HEK293T (cell line): ENCODE data around the gene RNF31.

Experiments
- CTCF ChIA-PET: fragments of 350-600 bp; formaldehyde crosslinking; extraction: SDS; loops from one replicate; lab custom pipeline; 2021; ENCODE audit warnings: antibody characterized with exemption, inconsistent platforms; lab: Yijun Ruan, JAX
- POLR2A ChIA-PET: fragments of 350-600 bp; formaldehyde crosslinking; extraction: SDS; loops from one replicate; lab custom pipeline; 2020; ENCODE audit warnings: antibody characterized with exemption, inconsistent platforms; lab: Yijun Ruan, JAX
- DNase-seq: peaks from one replicate; pipeline ENCODE4 v3.0.0; 2012; ENCODE audit warnings: mixed read lengths; ENCODE audit errors: extremely low spot score
- ARNT ChIP-seq: fragments of 450-650 bp; IDR thresholded peaks from 2 replicates; pipeline ENCODE4 v1.6.1; 2017; ENCODE audit warnings: mild to moderate bottlenecking
- BHLHE40 ChIP-seq: fragments of 450-650 bp; IDR thresholded peaks from 2 replicates; pipeline ENCODE4 v1.6.1; 2016; ENCODE audit warnings: mild to moderate bottlenecking, moderate library complexity, borderline replicate concordance
- CTBP1 ChIP-seq: fragments of 450-650 bp; IDR thresholded peaks from 2 replicates; pipeline ENCODE4 v1.6.1; 2016; ENCODE audit warnings: borderline replicate concordance
- ELF4 ChIP-seq: fragments of 450-650 bp; IDR thresholded peaks from 2 replicates; pipeline ENCODE4 v1.6.1; 2017; ENCODE audit warnings: antibody characterized with exemption
- FOXA1 ChIP-seq: fragments of 450-650 bp; IDR thresholded peaks from 2 replicates; pipeline ENCODE4 v1.6.1; 2016; ENCODE audit warnings: mild to moderate bottlenecking
- FOXK2 ChIP-seq: fragments of 450-650 bp; IDR thresholded peaks from 2 replicates; pipeline ENCODE4 v1.6.1; 2016; ENCODE audit warnings: mild to moderate bottlenecking
- FOXM1 ChIP-seq: fragments of 450-650 bp; IDR thresholded peaks from 2 replicates; pipeline ENCODE4 v1.6.1; 2017; ENCODE audit warnings: mild to moderate bottlenecking, borderline replicate concordance
- HDGF ChIP-seq: fragments of 450-650 bp; IDR thresholded peaks from 2 replicates; pipeline ENCODE4 v1.6.1; 2017; ENCODE audit warnings: antibody characterized with exemption, borderline replicate concordance
- L3MBTL2 ChIP-seq: fragments of 450-650 bp; conservative IDR thresholded peaks from 2 replicates; pipeline ENCODE4 v1.6.1; 2016; ENCODE audit warnings: mild to moderate bottlenecking
- LEF1 ChIP-seq: fragments of 450-650 bp; IDR thresholded peaks from 2 replicates; pipeline ENCODE4 v1.6.1; 2017; ENCODE audit warnings: mild to moderate bottlenecking, borderline replicate concordance
- NFRKB ChIP-seq: fragments of 450-650 bp; IDR thresholded peaks from 2 replicates; pipeline ENCODE4 v1.6.1; 2016; ENCODE audit warnings: mild to moderate bottlenecking, moderate library complexity
- SP1 ChIP-seq: fragments of 450-650 bp; IDR thresholded peaks from 2 replicates; pipeline ENCODE4 v1.6.1; 2017
- SUZ12 ChIP-seq: fragments of 450-650 bp; IDR thresholded peaks from 2 replicates; pipeline ENCODE4 v1.6.1; 2016; ENCODE audit warnings: mild to moderate bottlenecking
- TARDBP ChIP-seq: fragments of 450-650 bp; IDR thresholded peaks from 2 replicates; pipeline ENCODE4 v1.6.1; 2016
- ZNF384 ChIP-seq: fragments of 450-650 bp; IDR thresholded peaks from 2 replicates; pipeline ENCODE4 v1.6.1; 2016
- TF ChIP-seq, protein P1 (sequence below): fragments of 450-650 bp; IDR thresholded peaks from 2 replicates; pipeline ENCODE4 v1.6.1; 2016

RNF31 gene

DNA sequence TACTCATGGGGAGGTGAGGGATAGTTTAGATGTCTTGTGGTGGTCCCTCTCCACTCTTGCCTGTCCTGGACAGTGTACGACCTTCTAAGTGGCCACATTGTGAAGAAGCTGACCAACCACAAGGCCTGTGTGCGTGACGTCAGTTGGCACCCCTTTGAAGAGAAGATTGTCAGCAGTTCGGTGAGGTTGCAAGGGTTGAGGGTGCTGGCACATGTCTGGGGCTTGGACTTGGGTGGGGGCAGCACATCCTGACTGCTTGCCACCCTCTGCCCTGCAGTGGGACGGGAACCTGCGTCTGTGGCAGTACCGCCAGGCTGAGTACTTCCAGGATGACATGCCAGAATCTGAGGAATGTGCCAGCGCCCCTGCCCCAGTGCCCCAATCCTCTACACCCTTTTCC lies 24.4 kb upstream of the RNF31 start:
- TF ChIP-seq NFRKB (no peak), LEF1 (no peak), ELF4 (no peak), FOXA1 (no peak), TARDBP (no peak), FOXM1 (no peak), CTBP1 (no peak), HDGF (no peak), L3MBTL2 (no peak), ARNT (no peak), BHLHE40 (no peak), SP1 (no peak)
- CTCF ChIA-PET = no interaction called here
- no peak for DNase-seq
- POLR2A ChIA-PET = interaction anchor here (3.8 kb wide), 1 partner anchor 9 kb away, joined by 25 read pairs; the partner anchor contains the start of genes DCAF11 and NRL

DNA sequence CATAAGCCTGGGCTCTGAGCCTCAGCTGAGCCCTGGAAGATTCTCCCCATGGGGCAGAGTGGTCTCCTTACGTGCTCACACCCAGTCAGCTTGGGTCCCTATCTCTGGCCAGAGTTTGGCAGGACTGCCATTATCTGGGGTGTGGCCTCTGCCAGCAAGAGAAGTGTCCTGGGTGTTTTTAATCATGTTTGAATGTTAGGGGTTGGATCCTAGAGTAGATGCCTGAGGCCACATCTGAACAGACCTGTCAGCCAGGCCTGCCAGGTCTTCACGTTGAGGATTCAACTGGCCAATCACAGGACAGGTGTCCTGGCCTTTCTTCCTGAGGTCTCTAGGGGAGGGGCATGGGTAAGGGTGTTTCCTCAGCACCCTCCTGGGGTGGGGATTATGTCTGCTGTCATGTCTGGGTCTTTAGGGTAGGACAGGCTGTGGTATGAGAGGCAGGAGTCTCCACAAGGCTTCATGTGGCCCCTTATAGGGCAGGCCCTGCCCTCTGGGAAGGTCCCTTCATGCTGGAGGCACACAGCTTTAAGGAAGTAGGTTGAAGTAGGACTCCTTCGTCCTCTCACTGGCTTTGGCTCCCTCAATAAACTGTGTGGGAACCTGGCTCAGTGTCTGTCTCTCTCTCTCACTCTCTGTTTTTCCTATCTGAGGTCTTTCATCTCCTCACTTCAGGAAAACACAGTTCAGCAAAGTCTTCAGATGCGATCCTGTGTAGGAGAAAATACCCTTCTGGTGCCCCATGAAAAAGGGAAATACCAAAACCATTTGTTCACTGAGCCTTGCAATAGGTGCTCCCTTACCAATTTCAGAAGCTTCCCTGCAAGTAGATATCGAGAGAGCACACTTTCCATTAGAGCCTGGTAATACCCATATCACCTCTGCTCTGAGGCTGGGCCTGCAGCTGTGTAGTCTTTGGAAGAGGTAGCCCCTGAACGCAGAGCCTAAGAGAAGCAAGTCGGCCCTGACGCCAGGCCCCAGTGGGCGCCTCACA lies 23.6 kb upstream of the RNF31 start:
- CTCF ChIA-PET = no interaction called here
- TF ChIP-seq SUZ12 = no peak
- no peak for TF ChIP-seq LEF1
- TF ChIP-seq CTBP1 = no peak
- TF ChIP-seq ZNF384 = no peak
- TF ChIP-seq ELF4 = no peak
- no peak for TF ChIP-seq ARNT
- TF ChIP-seq, protein P1, sequence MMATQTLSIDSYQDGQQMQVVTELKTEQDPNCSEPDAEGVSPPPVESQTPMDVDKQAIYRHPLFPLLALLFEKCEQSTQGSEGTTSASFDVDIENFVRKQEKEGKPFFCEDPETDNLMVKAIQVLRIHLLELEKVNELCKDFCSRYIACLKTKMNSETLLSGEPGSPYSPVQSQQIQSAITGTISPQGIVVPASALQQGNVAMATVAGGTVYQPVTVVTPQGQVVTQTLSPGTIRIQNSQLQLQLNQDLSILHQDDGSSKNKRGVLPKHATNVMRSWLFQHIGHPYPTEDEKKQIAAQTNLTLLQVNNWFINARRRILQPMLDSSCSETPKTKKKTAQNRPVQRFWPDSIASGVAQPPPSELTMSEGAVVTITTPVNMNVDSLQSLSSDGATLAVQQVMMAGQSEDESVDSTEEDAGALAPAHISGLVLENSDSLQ = no peak
- no peak for TF ChIP-seq BHLHE40
- no peak for TF ChIP-seq FOXA1
- POLR2A ChIA-PET = interaction anchor here (1.2 to 3.8 kb wide), 3 partner anchors 9 to 18 kb away, joined by 3 to 25 read pairs (median 4); partner anchors contain the start of genes DCAF11, EMC9 and NRL
- no peak for DNase-seq

DNA sequence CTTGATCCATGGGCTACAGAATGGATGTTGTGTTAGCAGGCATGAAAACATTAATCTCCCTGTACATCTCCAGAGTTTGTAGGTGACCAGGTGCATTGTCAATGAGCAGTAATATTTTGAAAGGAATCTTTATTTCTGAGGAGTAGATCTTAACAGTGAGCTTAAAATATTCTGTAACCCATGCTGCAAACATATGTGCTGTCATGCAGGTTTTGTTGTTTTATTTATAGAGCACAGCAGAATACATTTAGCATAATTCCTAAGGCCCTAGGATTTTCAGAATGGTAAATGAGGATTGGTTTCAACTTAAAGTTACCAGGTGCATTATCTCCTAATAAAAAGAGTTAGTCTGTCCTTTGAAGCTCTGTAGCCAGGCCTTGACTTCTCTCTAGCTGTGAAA lies 20.4 kb upstream of the RNF31 start:
- DNase-seq = no peak
- CTCF ChIA-PET = interaction anchor here (0.6 to 1.0 kb wide), 2 partner anchors 44 to 68 kb away, joined by 3 to 4 read pairs; no protein-coding TSS in a partner anchor
- TF ChIP-seq FOXM1 (no peak), L3MBTL2 (no peak), ZNF384 (no peak), FOXK2 (no peak), LEF1 (no peak), NFRKB (no peak), BHLHE40 (no peak), FOXA1 (no peak), ELF4 (no peak), CTBP1 (no peak), TARDBP (no peak), SP1 (no peak), HDGF (no peak), SUZ12 (no peak)
- TF ChIP-seq, protein P1 = no peak
- POLR2A ChIA-PET = interaction anchor here (1.0 to 2.7 kb wide), 4 partner anchors 10 to 21 kb away, joined by 4 to 24 read pairs (median 6); partner anchors contain the start of genes DCAF11, EMC9, NRL and PSME1

DNA sequence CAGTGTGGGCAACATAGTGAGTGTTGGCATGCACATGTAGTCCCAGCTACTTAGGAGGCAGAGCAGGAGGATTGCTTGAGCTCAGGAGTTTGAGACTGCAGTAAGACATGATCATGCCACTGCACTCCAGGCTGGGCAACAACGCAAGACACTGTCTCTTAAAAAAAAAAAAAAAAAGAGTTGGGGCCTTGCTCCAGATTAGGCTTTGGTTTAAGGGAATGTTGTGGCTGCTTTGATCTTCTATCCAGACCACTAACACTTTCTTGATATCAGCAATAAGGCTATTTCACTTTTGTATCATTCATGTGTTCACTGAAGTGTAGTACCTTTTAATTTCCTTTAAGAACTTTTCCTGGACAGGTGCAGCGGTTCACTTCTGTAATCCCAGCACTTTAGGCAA lies 19.6 kb upstream of the RNF31 start:
- no peak for DNase-seq
- ChIA-PET CTCF (no interaction called here), POLR2A (interaction anchor here (1.0 to 2.7 kb wide), 3 partner anchors 9 to 20 kb away, joined by 4 to 24 read pairs (median 7); partner anchors contain the start of genes EMC9, PSME1 and RNF31)
- TF ChIP-seq CTBP1 (no peak), ZNF384 (no peak), FOXK2 (no peak), FOXM1 (no peak), L3MBTL2 (no peak), BHLHE40 (no peak), SP1 (no peak), LEF1 (no peak), ARNT (no peak), FOXA1 (no peak), SUZ12 (no peak), TARDBP (no peak), HDGF (no peak), NFRKB (no peak), ELF4 (no peak)
- TF ChIP-seq, protein P1 = no peak

DNA sequence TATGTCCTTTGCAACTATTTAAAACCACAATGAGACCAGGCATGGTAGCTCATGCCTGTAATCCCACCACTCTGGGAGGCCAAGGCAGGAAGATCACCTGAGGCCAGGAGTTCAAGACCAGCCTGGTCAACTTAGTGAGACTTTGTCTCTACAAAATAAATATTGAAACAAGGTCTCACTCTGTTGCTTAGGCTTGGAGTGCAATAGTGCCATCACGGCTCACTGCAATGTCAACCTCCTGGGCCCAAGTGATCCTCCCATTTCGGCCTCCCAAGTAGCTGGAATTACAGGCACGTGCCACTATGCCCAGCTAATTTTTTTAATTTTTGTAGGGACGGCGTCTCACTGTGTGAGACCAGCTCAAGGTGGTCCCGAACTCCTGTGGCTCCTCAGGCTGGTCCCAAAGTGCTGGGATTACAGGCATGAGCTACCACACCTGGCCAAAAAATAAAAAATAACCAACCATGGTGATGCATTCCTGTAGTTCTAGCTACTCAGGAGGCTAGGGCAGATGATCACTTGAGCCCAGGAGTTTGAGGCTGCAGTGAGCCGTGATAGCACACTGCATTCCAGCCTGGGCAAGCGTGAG lies 17.8 kb upstream of the RNF31 start:
- POLR2A ChIA-PET = interaction anchor here (0.7 to 2.2 kb wide), 2 partner anchors 9 to 12 kb away, joined by 3 to 6 read pairs; partner anchors contain the start of gene EMC9
- CTCF ChIA-PET = no interaction called here
- no peak for TF ChIP-seq NFRKB
- no peak for DNase-seq

DNA sequence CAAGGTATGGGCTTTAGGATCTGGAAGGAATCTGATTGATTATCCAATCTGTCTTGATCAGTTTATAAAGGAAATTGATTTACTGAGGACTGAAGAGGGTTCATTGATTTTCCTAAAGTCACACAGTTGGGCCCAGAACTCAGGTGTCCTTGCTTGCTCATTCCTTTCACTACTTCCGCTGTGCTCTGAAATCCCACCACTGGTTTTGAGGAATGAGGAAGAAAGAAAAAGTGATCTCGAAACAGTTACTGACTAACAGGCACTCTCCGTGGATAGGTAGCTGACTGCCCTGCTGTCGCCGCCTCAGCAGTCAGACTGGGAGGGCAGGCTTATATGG lies 16.9 kb upstream of the RNF31 start, which contains the start of gene FITM1:
FITM1 (plus strand) TSS at position 280 of the 337 bp plus-strand sequence. CDS start 905 bp downstream, outside the sequence.
- DNase-seq = no peak
- TF ChIP-seq, protein P1 = no peak
- TF ChIP-seq FOXA1 (no peak), FOXK2 (no peak), ARNT (no peak), FOXM1 (no peak), L3MBTL2 (no peak)
- ChIA-PET POLR2A (interaction anchor here (1.3 to 2.2 kb wide), 2 partner anchors 11 to 37 kb away, joined by 3 to 6 read pairs; partner anchors contain the start of genes EMC9 and PCK2), CTCF (no interaction called here)
